HEK293 (cell line): Measurements from ENCODE around the gene SH3TC1.

Source experiments
- CTCF ChIA-PET: fragments of 350-600 bp; formaldehyde crosslinking; extraction: SDS; loops from one replicate; lab custom pipeline; 2021; ENCODE audit warnings: antibody characterized with exemption; lab: Yijun Ruan, JAX
- POLR2A ChIA-PET: fragments of 300-600 bp; formaldehyde crosslinking; extraction: SDS; loops from one replicate; lab custom pipeline; 2020; ENCODE audit warnings: antibody characterized with exemption, inconsistent platforms; lab: Yijun Ruan, JAX
- H3K27ac ChIP-seq: fragments of 200-500 bp; sonication (Bioruptor generic); 2 replicates; pipeline ENCODE4 v1.5.1; 2014; ENCODE audit warnings: low read depth, low read length, control low read depth, inconsistent platforms; ENCODE audit errors: extremely low read depth
- H3K36me3 ChIP-seq, 2 experiments: fragments of 200-500 bp in 1 of 2; sonication (Bioruptor generic) in 1 of 2; 1 replicate in 1 of 2; 2 replicates in 1 of 2; pipeline ENCODE4 v1.5.1; 2014 to 2017; ENCODE audit warnings: inconsistent platforms in 2 of 2, low read length in 2 of 2; ENCODE audit not compliant: control insufficient read depth in 2 of 2, insufficient read depth in 1 of 2
- H3K4me1 ChIP-seq: fragments of 200-500 bp; sonication (Bioruptor generic); 2 replicates; pipeline ENCODE4 v1.5.1; 2014; ENCODE audit warnings: mild to moderate bottlenecking, low read length, inconsistent platforms; ENCODE audit not compliant: control insufficient read depth, insufficient read depth
- H3K4me3 ChIP-seq: 2 replicates; pipeline ENCODE4 v1.5.1; 2011; ENCODE audit warnings: low read depth, mild to moderate bottlenecking, control low read depth, low read length, moderate library complexity
- H3K9me3 ChIP-seq: fragments of 200-500 bp; sonication (Bioruptor generic); 2 replicates; pipeline ENCODE4 v1.5.1; 2014; ENCODE audit warnings: low read depth, low read length, inconsistent platforms; ENCODE audit not compliant: control insufficient read depth, insufficient read depth
- BCL6B ChIP-seq: fragments of 450-650 bp; formaldehyde crosslinking; IDR thresholded peaks from 2 replicates; pipeline ENCODE4 v1.5.1; 2017; ENCODE audit warnings: missing biosample characterization, missing genetic modification characterization
- EGR2 ChIP-seq: fragments of 450-650 bp; formaldehyde crosslinking; IDR thresholded peaks from 2 replicates; pipeline ENCODE4 v1.5.1; 2016; ENCODE audit warnings: low read depth, missing biosample characterization, missing genetic modification characterization
- ZFP69B ChIP-seq: fragments of 450-650 bp; formaldehyde crosslinking; IDR thresholded peaks from 2 replicates; pipeline ENCODE4 v1.5.1; 2016; ENCODE audit warnings: missing biosample characterization, missing genetic modification characterization
- ZNF133 ChIP-seq: fragments of 450-650 bp; formaldehyde crosslinking; IDR thresholded peaks from 2 replicates; pipeline ENCODE4 v1.5.1; 2016; ENCODE audit warnings: missing biosample characterization, missing genetic modification characterization
- ZNF362 ChIP-seq: fragments of 450-650 bp; formaldehyde crosslinking; IDR thresholded peaks from 2 replicates; pipeline ENCODE4 v1.5.1; 2016; ENCODE audit warnings: missing biosample characterization, missing genetic modification characterization
- ZNF404 ChIP-seq: fragments of 450-650 bp; formaldehyde crosslinking; IDR thresholded peaks from 2 replicates; pipeline ENCODE4 v1.5.1; 2017; ENCODE audit warnings: missing biosample characterization, missing genetic modification characterization
- ZNF501 ChIP-seq: fragments of 450-650 bp; formaldehyde crosslinking; IDR thresholded peaks from 2 replicates; pipeline ENCODE4 v1.5.1; 2016; ENCODE audit warnings: missing biosample characterization, missing genetic modification characterization
- ZNF518A ChIP-seq: fragments of 450-650 bp; formaldehyde crosslinking; conservative IDR thresholded peaks from 2 replicates; pipeline ENCODE4 v1.5.1; 2016; ENCODE audit warnings: low read depth, missing biosample characterization, missing genetic modification characterization
- ZNF548 ChIP-seq: fragments of 450-650 bp; formaldehyde crosslinking; IDR thresholded peaks from 2 replicates; pipeline ENCODE4 v1.5.1; 2016; ENCODE audit warnings: missing biosample characterization, missing genetic modification characterization
- ZNF555 ChIP-seq: fragments of 450-650 bp; formaldehyde crosslinking; conservative IDR thresholded peaks from 2 replicates; pipeline ENCODE4 v1.5.1; 2017; ENCODE audit warnings: missing biosample characterization, mild to moderate bottlenecking, missing genetic modification characterization, inconsistent platforms
- ZNF560 ChIP-seq: fragments of 450-650 bp; formaldehyde crosslinking; IDR thresholded peaks from 2 replicates; pipeline ENCODE4 v1.5.1; 2017; ENCODE audit warnings: missing biosample characterization, missing genetic modification characterization, borderline replicate concordance
- ZNF76 ChIP-seq: fragments of 450-650 bp; formaldehyde crosslinking; IDR thresholded peaks from 2 replicates; pipeline ENCODE4; 2016; ENCODE audit warnings: low read depth, missing biosample characterization, missing genetic modification characterization, borderline replicate concordance
- ZNF792 ChIP-seq: fragments of 450-650 bp; formaldehyde crosslinking; IDR thresholded peaks from 2 replicates; pipeline ENCODE4 v1.5.1; 2016; ENCODE audit warnings: missing biosample characterization, missing genetic modification characterization
- ZSCAN23 ChIP-seq: fragments of 450-650 bp; formaldehyde crosslinking; IDR thresholded peaks from 2 replicates; pipeline ENCODE4 v1.5.1; 2016; ENCODE audit warnings: missing biosample characterization, missing genetic modification characterization
- TF ChIP-seq, protein P1 (sequence below): fragments of 450-650 bp; formaldehyde crosslinking; IDR thresholded peaks from 2 replicates; pipeline ENCODE4 v1.5.1; 2017; ENCODE audit warnings: missing biosample characterization, missing genetic modification characterization
- TF ChIP-seq, protein P2 (sequence below): fragments of 450-650 bp; formaldehyde crosslinking; IDR thresholded peaks from 2 replicates; pipeline ENCODE4 v1.5.1; 2016; ENCODE audit warnings: missing biosample characterization, missing genetic modification characterization

Gene SH3TC1

DNA sequence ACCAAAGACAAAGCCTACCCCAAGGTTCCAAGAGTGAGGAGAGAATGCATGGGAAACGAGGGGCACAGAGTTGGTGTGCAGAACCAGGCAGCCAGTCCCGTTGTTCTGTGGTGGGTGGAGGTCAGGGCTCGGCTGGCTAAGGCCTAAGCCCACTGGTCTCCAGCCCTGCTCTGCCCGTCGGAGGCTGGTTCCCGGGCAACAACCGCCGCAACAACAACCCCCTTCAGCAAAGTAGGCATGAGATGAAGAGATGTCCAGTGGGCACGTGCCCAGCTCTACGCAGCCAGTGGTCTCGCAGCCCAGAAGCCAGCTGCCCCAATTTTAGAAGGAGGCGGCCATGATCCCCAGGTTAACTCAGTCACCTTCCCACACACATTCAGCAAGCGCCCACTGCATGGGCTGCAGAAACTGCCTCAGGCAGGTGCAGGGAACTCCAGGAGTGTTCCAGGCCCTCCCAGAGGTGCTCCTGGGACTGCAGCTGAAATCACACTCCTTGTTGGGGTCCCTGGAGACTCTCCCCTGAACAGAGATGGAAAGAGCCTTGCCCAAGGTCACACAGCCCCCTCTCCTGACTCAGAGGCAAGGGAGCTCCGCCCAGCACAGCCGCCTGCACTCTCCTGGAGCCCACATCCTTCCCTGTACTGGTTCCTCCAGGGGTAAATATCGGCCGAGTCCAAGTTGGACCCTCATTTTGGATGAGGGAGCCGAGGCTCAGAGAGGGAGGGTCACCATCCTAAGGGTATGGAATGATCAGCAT lies 45.1 kb downstream of the SH3TC1 start:
- ChIA-PET POLR2A (no interaction called here), CTCF (interaction anchor here (0.7 to 4.2 kb wide), 5 partner anchors 67 to 179 kb away, joined by 3 to 26 read pairs (median 4); no protein-coding TSS in a partner anchor)

DNA sequence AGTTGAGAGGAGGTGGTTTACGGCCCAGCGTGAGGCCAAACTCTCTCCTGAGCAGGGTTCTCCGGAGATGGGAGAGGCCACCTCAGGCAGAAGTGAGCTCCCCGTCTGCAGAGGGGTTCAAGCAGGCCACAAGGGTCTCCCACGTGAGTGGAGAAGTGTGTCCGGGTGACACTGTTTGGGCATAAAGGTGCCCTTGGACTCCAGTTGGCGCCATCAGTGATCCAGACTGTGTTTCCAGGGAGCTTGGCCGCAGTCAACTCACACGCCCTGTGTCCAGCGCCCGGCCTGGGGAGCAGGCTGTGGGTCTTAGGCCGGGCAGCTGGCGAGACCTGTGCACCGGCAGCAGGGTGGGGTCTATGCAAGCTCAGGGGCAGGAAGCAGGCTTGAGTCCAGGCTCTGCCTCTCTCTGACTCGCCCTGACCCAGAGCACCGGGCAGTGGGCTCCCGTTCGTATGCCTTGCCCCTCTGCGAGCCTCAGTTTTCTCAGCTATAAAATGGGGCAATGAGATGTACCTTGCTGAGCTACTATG lies 45.9 kb downstream of the SH3TC1 start:
- CTCF ChIA-PET = interaction anchor here (1.2 to 1.9 kb wide), 2 partner anchors 68 to 159 kb away, joined by 3 to 5 read pairs; no protein-coding TSS in a partner anchor
- Histone ChIP-seq H3K9me3 (no peaks in the 10 kb centered on the region), H3K36me3 (no peaks in the 10 kb centered on the region), H3K4me3 (no peak overlapping the region), H3K27ac (no peak overlapping the region), H3K4me1 (no peaks in the 10 kb centered on the region)
- POLR2A ChIA-PET = no interaction called here
- TF ChIP-seq ZFP69B (tag by site-specific recombination) = no peak
- no peak for TF ChIP-seq ZSCAN23 (tag by site-specific recombination)
- TF ChIP-seq ZNF133 (tag by site-specific recombination) = no peak
- TF ChIP-seq ZNF362 = no peak
- no peak for TF ChIP-seq BCL6B (tag by site-specific recombination)
- TF ChIP-seq, protein P1, sequence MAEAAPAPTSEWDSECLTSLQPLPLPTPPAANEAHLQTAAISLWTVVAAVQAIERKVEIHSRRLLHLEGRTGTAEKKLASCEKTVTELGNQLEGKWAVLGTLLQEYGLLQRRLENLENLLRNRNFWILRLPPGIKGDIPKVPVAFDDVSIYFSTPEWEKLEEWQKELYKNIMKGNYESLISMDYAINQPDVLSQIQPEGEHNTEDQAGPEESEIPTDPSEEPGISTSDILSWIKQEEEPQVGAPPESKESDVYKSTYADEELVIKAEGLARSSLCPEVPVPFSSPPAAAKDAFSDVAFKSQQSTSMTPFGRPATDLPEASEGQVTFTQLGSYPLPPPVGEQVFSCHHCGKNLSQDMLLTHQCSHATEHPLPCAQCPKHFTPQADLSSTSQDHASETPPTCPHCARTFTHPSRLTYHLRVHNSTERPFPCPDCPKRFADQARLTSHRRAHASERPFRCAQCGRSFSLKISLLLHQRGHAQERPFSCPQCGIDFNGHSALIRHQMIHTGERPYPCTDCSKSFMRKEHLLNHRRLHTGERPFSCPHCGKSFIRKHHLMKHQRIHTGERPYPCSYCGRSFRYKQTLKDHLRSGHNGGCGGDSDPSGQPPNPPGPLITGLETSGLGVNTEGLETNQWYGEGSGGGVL (tag by site-specific recombination) = no peak
- no peak for TF ChIP-seq ZNF404 (tag by site-specific recombination)
- TF ChIP-seq, protein P2, sequence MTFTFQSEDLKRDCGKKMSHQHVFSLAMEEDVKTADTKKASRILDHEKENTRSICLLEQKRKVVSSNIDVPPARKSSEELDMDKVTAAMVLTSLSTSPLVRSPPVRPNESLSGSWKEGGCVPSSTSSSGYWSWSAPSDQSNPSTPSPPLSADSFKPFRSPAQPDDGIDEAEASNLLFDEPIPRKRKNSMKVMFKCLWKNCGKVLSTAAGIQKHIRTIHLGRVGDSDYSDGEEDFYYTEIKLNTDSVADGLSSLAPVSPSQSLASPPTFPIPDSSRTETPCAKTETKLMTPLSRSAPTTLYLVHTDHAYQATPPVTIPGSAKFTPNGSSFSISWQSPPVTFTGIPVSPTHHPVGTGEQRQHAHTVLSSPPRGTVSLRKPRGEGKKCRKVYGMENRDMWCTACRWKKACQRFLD (tag by site-specific recombination) = no peak
- TF ChIP-seq ZNF76 (tag by site-specific recombination) = no peak
- no peak for TF ChIP-seq ZNF560
- TF ChIP-seq ZNF548 = no peak
- TF ChIP-seq ZNF555 (tag by site-specific recombination) = no peak
- no peak for TF ChIP-seq ZNF792 (tag by site-specific recombination)

More for the DNA sequence above, 45.1 kb downstream of the SH3TC1 start:
- H3K9me3 ChIP-seq = no peaks in the 10 kb centered on the region
- TF ChIP-seq EGR2 (tag by site-specific recombination) (0 out of 2 replicates have a peak, but pooled peaks have one; percentile 14), ZNF501 (tag by site-specific recombination) (no peak), ZNF792 (tag by site-specific recombination) (no peak), ZNF518A (tag by site-specific recombination) (no peak)
- no peaks in the 10 kb centered on the region for H3K4me1 ChIP-seq
- peaks cover 0 to 3% of the 10 kb centered on the region in 2 experiments; a peak in 1 of 3 replicates for H3K36me3 ChIP-seq
- no peak overlapping the region for H3K4me3 ChIP-seq
- no peak overlapping the region for H3K27ac ChIP-seq
